Fibroblast of villous mesenchyme (primary cell): Measurements from ENCODE around the gene PHF21A. TPM values are rescaled to one million over a fixed set of nuclear protein-coding genes. Genes with fewer than 3 reads are reported as not detected.

ENCODE experiments used
- DNase-seq: peaks from one replicate; pipeline ENCODE4 v3.0.0-alpha.2; 2010; ENCODE audit warnings: low read depth
- H3K4me3 ChIP-seq: 2 replicates; pipeline ENCODE4 v1.5.1; 2011; ENCODE audit warnings: low read depth, mild to moderate bottlenecking, low read length
- CTCF ChIP-seq: IDR thresholded peaks from 2 replicates; pipeline ENCODE4 v1.5.1; 2012; ENCODE audit warnings: low read depth, mild to moderate bottlenecking, low read length; ENCODE audit not compliant: insufficient read depth
- total RNA-seq: library from RNA; depleted of rRNA; stranded (reverse); fragments of >200 nt; gene quantifications from 2 replicates; pipeline ENCODE4 v1.2.3, GENCODE V29; 2012

PHF21A gene
- total RNA-seq, 1 donor = 15.5 TPM

- no peak overlapping the region for H3K4me3 ChIP-seq
- TF ChIP-seq CTCF = no peak
- peak; percentile 14 for DNase-seq
These were observed 73.7 kb downstream of the PHF21A start for GRCh38 chr11:46047520-46047919.

DNA sequence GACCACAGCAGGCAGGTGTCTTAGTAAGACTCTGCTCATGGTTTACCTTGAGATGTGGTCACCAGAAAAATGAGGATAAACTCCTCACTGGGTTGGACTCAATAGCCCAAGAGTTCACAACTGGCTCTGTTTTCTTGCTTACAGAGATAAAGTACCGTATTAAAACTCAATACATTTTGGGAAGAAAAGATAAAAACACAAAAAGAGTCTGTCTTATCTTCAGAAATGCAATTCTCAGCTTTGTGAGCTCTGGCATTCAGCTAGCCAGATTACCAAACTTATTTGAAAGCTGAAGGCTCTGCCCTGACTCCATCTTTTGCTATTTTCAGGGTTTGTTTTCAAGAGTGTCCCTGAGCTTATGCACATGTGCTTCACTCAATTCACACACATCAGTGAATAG is 75.4 kb downstream of the PHF21A start:
- no peak for DNase-seq
- no peak overlapping the region for H3K4me3 ChIP-seq
- TF ChIP-seq CTCF = no peak

DNA sequence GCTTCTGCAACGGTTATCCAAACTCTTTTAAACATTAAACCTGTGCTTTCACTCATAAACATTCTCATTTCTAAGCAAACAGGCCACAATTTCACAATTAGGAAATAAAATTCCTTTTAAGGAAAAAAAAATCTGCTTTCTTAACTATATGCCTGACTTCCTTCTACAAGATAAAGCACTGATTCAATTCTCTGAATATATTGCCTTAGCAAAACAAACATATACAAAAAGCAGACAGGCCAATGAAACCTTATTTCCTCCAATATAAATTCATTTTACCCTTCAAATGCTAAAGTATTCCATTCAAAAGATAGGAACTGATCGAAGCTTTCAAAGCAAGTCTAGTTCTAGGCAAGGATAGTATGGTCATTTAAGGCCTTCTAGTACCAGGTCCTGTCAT is 76.7 kb downstream of the PHF21A start:
- no peak for DNase-seq
- H3K4me3 ChIP-seq = no peak overlapping the region
- TF ChIP-seq CTCF = no peak

- TF ChIP-seq CTCF = no peak
- H3K4me3 ChIP-seq = no peak overlapping the region
- peak; percentile 12 for DNase-seq
These were observed 81.3 kb downstream of the PHF21A start for GRCh38 chr11:46039990-46040389.

DNA sequence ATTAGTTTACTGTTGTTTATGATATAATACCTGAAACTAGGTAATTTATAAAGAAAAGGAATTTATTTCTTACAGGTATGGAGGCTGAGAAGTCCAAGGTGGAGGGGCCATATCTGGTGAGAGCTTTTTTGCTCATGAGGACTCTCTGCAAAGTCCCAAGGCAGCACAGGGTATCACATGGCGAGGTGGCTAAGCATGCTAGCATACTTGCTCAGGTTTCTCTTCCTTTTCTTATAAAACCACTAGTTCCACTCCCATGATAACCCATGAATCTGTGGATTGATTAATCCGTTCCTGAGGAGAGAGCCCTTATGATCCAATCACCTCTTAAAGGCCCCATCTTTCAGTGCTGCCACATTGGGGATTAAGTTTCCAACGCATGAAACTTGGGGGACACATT is 82.7 kb downstream of the PHF21A start:
- H3K4me3 ChIP-seq = no peak overlapping the region
- DNase-seq = no peak
- TF ChIP-seq CTCF = no peak

GRCh38 chr11:46036969-46037368 is 84.3 kb downstream of the PHF21A start:
- TF ChIP-seq CTCF = no peak
- no peak for DNase-seq
- no peak overlapping the region for H3K4me3 ChIP-seq

GRCh38 chr11:46036009-46036408 is 85.2 kb downstream of the PHF21A start:
- no peak overlapping the region for H3K4me3 ChIP-seq
- no peak for DNase-seq
- TF ChIP-seq CTCF = no peak
